GM19239 (cell line): ENCODE results near the gene POLD1.

Experiments used
- DNase-seq: peaks from one replicate; pipeline ENCODE4 v3.0.0; 2011; ENCODE audit warnings: low spot score; ENCODE audit not compliant: insufficient read length
- FAIRE-seq: peaks from 2 replicates; lab custom pipeline; 2011; peaks lifted over from hg19 to GRCh38; lab: Jason Lieb, UNC

POLD1 gene

DNA sequence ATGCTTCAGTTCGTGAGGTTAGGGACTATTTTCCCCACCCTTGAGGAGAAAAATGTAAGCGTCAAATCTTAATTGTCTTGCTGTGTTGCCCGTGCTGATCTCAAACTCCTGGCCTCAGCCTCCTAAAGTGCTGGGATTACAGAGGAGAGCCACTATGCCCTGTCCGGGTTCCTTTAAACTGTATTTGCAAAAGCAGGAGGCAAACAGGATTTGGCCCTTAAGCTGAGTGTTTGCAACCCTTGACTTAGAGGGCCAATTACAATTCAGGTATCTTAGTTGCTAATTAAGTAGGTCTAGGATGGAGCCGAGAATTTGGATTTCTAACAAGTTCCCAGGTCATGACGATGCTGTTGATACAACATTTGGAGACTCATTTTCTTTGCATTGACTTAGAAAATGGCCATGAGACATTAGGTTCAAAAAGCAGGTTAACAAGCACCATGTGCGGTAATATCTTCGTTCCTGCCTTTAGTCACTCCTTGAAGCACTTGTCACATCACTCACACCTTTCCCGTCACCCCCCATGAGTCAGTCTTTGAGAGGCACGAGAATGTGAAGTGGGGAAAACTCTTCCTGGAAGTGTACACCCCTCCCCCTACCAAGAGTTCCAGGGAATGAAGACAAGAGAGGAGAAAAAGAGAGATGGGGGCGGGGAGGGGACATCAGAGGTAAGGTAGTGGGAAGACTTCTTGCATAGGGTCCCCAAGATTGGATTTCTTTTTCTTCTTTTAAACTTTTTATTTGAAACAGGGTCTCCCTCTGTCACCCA is 21.3 kb upstream of the POLD1 start:
- FAIRE-seq (no peak), DNase-seq (no peak)

DNA sequence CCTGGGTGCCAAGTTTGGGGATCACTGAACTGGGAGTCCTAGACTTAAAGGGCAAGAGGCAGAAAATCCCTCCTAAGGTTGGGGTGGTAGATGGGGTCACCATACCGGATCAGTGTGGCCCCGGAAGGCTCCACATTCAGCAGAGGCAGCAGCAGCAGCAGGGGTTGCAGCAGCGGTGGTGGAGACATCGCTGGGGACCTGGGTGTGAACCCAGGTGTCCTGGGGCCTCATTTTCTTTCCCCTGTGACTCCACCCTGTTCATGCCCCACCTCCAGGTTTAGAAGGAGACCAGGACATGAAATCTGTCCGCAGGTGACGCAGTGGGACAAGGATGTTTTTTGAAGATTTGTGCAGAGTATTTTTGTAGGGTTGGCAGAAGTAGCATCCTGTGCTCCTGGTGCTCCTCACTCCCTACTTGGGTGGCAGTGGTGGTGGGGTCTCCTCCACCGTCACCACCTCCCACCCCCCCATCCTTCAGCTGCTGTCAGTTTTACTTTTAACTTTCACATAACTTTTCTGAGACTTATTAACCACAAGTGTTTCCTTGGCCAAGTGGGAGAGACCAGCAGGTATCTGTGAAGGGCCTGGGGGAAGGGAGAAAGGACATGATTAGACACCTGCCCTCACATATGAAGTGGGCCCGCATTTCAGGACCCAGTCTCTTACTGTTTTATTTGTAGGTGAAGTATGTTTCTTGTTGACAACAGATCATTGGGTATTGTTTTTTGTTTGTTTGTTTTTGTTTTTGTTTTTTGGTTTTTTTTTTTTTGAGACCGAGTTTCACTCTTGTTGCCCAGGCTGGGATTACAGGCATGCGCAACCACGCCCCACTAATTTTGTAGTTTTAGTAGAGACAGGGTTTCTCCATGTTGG is 18.5 kb upstream of the POLD1 start, which contains the start of gene NAPSA:
Gene NAPSA (minus strand): TSS at position 206 of the 873 bp plus-strand sequence. CDS start 18 bp downstream, at position 188.
- FAIRE-seq: peak; percentile 94
- DNase-seq: no peak

DNA sequence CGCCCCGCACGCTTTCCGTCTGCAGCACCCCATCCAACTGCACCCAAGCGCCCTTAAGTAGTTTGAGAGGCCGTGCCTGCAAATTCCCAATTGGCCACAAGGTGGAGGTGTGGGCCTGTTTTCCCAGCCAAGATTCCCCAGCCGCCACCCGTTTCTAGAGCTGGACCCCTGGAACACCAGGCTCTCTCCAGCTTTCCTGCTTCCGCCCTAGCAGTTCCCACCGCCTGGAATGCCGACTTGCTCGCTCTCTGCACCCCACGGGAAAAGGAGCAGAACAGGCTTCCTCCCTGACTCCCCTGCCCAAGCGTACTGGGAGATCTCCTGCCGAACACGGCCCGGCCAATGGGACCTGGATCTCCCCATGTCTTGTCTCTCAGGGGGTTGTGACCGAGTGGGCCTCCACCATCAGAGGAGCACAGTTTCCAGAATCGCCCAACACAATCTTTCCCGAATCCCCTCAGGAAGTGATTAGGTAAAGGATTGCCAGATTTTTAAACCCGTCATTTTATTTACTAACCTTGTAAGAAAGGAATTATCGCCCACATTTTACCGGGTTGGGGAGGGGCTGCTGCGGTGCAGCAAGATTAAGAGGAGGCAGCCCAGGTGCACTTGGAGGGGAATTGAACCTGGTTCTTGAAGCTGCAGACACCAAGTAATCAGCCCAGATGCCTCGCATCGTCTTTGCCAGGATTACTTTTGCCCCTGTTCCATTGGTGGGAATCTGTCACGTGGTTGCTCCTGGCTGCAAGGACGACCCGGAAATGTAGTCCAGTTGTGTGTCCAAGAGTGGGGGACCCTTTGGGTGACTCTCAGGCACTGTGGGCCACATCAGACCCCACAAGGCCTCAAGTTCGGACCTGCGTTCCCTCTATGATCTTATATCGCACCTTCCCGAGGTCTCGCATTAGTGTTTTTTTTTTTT is 15.2 kb upstream of the POLD1 start:
- FAIRE-seq (peak; percentile 95), DNase-seq (no peak)

DNA sequence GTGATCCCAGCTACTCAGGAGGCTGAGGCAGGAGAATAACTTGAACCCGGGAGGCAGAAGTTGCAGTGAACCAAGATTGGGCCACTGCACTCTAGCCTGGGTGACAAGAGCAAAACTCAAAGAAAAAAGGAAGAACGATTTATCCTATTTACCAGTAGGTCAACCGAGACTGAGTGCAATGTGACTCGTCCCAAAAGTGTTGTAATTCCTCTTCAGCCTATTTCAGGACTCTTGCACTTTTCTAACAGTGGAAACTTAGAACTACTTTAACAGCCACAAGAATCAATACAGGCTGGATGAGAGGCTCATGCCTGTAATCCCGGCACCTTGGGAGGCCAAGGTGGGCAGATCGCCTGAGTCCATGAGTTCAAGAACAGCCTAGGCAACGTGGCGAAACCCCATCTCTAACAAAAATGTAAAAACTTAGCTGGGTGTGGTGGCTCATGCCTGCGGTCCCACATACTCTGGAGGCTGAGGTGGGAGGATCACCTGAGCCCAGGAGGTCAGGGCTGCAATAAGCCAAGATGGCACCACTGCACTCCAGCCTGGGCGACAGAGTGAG is 12.2 kb upstream of the POLD1 start:
- no peak for FAIRE-seq
- DNase-seq: no peak

DNA sequence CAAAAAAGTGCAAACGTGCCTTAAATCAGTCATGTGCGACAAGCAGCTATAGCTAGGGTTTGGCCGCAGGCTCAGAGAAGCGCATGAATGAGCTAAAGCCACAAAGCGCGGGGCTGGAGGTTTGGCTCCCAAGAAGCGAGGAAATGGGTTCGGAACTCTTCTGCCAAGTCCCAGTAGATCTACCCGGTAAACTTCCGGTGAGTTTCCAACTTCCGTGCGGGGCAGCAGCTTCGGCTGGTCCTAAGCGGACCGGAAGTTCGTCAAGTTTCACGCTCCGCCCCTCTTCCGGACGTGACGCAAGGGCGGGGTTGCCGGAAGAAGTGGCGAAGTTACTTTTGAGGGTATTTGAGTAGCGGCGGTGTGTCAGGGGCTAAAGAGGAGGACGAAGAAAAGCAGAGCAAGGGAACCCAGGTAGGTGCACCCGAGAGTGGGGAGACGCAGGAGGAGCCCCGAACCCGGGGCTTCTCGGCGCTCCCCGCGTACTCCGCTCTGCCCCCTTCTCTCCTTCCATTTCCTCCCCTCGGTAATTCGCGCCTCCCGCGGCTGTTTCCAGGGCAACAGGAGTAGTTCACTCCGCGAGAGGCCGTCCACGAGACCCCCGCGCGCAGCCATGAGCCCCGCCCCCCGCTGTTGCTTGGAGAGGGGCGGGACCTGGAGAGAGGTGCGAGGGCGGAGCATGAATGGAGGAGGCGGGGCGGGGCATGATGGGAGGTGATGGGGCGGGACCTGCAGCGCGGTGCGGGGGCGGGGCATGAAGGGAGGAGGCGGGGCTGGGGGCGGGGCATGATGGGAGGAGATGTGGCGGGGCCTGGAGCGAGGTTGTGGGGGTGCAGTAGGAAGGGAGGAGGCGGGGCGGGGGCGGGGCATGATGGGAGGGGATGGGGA is 7.7 kb upstream of the POLD1 start, which contains the start of gene NR1H2:
Gene NR1H2 (plus strand): TSS at position 292 of the 885 bp plus-strand sequence. CDS start 1,149 bp downstream, outside the sequence.
- DNase-seq (peak; percentile 88), FAIRE-seq (peak; percentile 98)

DNA sequence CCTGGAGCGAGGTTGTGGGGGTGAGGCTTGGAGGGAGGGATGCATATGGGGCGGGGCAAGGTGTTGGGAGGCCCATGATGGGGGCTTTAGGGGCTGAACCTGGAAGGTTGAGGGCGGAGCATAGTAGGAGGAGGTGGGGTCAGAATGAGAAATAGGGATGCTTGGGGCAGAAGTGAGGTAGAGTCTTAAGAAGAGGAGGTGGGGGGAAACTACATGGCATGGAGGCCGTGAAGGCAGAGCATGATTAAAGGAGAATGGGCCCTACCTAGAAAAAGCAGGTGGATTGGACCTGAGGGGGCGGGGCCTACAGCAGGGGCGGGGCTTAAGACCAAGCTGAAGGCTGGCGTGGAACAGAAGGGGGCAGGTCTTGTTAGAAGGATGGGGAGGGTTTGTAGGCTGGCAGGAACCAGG is 7.1 kb upstream of the POLD1 start:
- no peak for FAIRE-seq
- DNase-seq: no peak

DNA sequence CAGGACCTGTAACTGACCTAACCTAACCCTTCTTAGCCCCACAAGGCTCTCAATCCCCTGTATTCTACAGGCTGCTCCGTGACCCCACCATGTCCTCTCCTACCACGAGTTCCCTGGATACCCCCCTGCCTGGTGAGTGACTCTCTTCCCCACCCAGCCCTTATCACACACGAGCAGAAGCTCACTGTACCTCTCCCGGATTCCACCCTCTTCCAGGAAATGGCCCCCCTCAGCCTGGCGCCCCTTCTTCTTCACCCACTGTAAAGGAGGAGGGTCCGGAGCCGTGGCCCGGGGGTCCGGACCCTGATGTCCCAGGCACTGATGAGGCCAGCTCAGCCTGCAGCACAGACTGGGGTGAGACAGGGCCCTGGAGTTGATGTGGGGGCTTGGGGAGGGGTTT is 6.6 kb upstream of the POLD1 start:
- DNase-seq: no peak
- no peak for FAIRE-seq

DNA sequence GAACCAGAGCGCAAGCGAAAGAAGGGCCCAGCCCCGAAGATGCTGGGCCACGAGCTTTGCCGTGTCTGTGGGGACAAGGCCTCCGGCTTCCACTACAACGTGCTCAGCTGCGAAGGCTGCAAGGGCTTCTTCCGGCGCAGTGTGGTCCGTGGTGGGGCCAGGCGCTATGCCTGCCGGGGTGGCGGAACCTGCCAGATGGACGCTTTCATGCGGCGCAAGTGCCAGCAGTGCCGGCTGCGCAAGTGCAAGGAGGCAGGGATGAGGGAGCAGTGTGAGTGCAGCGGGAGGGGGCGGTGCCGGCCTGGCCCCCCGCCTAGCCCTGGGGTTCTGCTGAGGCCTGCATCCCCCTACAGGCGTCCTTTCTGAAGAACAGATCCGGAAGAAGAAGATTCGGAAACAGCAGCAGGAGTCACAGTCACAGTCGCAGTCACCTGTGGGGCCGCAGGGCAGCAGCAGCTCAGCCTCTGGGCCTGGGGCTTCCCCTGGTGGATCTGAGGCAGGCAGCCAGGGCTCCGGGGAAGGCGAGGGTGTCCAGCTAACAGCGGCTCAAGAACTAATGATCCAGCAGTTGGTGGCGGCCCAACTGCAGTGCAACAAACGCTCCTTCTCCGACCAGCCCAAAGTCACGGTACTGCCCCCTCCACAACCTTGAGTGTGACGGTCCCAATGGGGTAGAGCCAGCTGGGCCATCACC is 5.8 kb upstream of the POLD1 start:
- FAIRE-seq (no peak), DNase-seq (no peak)

DNA sequence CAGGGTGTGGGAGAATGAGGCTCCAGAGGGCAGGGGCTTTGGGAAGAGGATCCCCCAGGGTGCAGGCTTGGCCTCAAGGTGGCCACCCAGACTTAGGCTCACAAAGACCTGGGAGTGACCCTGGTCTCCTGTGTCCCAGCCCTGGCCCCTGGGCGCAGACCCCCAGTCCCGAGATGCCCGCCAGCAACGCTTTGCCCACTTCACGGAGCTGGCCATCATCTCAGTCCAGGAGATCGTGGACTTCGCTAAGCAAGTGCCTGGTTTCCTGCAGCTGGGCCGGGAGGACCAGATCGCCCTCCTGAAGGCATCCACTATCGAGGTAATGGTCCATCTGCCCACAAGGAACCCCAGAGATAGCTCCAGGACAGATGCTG is 5.3 kb upstream of the POLD1 start:
- no peak for DNase-seq
- no peak for FAIRE-seq

DNA sequence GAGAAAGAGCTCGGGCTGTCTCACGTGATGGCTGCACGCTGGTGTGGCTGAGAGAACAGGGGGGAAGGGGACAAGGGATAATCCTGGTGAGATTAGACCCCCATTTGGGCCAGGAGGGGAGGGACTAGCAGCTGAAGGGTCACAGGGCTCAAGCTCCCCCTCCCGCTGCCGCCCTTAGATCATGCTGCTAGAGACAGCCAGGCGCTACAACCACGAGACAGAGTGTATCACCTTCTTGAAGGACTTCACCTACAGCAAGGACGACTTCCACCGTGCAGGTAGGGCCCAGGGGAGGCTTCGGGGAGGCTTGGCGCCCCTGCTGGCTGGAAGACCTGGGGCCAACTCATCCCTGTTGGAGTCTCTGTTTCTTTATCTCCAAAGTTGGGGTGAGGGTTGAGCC is 4.5 kb upstream of the POLD1 start:
- no peak for FAIRE-seq
- DNase-seq: no peak

DNA sequence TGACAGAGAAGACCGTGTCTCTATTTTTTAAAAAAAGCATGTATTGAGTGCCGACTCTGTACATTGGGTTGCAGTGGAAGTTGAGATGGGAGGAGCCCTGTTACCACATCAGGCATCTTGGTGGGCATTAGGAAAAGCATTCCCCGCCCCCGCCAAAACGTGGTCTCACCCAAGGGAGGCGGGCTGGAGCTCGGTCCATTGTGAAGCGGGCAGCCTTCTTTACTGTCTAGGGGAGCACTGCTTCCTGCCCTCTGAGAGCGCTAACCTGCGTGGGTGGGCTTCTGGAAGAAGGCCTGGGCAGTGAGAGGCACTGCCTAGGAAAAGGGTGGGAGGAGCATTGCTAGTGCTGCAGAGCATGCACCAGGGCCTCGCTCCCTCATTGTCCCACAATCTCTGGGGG is 4.0 kb upstream of the POLD1 start:
- FAIRE-seq: no peak
- no peak for DNase-seq

DNA sequence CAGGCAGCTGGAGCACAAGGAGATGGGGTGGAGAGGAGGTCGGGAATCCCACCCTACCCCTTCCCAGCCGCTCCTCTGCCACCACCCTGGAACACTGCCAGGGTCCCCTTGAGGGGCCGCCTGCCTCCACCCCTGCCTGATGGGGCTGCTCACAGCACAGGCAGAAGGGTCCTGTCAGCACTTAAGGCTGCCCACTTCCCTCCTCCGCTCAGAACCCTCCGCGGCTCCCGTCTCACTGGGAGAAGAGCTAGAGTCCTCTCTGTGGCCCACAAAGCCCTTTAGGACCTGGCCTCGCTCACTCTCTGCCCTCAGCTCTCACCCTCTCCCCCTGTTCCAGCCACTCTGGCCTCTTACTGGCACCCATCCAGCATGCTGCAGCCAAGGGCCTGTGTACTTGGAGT is 3.4 kb upstream of the POLD1 start:
- no peak for FAIRE-seq
- no peak for DNase-seq

DNA sequence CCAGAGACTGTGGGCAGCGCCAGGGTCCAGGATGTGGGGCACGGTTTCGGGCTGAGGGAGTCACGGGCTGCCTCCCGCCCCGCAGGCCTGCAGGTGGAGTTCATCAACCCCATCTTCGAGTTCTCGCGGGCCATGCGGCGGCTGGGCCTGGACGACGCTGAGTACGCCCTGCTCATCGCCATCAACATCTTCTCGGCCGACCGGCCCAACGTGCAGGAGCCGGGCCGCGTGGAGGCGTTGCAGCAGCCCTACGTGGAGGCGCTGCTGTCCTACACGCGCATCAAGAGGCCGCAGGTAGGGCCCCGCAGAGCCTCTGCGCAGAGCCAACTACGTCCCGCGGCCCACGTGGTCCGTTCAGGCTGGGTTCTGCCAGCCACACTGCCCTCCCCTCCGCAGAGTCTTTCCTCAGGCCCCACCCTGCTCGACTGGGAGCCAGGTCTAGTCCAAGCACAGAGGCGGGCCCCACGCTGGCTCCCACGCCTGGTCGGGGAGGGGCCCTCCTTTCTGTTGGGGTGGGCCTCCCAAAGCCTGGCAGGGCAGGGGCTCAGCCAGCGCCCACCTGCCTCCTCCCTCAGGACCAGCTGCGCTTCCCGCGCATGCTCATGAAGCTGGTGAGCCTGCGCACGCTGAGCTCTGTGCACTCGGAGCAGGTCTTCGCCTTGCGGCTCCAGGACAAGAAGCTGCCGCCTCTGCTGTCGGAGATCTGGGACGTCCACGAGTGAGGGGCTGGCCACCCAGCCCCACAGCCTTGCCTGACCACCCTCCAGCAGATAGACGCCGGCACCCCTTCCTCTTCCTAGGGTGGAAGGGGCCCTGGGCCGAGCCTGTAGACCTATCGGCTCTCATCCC is 2.0 kb upstream of the POLD1 start:
- DNase-seq (no peak), FAIRE-seq (no peak)

DNA sequence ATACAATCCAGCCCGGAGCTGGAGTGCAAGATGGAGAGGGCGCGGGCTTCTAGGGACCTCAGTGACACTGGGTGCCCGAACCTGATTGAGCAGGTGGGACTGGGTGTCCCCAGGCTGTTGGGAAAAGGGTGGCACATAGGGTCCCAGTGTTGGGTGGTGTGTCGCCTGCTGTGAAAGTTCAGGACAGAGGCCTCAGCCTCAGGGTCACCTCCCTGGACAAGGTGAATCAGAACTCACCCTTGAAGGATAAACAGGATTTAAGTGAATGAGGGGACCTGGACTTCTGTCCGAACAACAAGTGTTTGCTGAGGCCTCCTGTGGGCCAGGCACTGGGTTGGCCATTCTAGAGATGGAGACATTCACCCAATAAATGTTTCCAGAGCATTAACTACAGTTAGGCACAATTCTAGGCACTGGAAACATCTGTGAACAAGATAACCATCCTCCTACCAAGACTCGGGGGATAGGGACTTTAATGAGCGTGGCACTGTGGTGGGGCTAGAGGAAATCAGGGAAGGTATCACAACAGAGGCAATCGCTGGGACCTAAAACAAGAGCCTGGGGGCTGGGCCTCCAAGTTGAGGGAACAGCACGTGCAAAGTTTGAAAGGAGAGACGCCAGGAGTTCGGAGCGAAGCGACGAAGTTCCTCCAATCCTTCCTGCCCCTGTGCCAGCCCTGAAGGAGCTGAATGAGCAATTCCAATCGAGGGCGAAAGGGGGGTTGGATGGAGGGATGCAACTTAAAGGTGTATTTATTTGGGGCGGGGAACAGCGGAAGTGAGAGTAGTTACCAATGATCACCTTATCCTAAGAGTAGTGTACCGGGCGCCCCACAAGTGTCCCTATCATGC is 921 bp upstream of the POLD1 start:
- DNase-seq (no peak), FAIRE-seq (peak; percentile 23)

DNA sequence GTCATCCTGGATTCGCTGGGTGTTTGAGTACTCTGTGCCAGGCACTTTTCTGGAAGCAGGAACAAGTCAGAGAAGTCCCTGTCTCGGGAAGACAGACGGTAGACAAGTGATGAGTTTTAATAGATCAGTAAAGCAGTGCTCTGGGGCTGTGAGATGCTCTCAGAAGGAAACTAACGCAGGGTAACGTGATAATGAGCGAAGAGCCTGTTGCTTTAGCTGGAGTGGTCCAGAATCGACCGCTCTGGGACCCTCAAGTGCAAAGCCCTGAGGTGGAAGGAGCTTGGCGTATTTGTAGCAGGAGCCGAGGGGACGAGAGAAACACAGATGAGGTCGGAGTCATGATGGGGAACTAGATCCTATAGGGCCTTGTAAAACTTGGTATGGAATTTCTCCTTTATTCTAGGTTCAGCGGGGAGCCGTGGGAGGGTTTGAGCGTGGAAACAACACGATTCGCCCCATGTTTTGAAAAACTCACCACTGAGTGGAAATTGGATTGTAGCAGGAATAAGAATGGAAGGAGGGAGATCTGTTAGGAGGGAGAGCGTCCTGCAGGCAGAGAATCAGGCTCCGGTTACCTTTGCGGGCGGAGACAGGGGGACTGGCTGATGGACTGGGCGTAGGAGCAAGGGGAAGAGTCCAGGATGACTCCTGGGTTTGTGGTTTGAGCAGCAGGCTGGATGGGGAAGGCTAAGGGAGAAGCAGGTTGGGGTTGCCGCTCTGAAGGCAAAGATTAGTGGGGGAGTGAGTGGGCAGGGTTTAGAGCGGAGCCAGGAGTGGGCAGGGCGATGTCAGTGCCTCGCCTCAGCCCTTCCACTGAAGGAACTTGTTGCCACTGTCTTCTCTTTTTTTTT is 763 bp downstream of the POLD1 start:
- FAIRE-seq: peak; percentile 45
- no peak for DNase-seq
